ENCODE data around the gene CHEK1.

GRCh38 chr11:125624756-125625213, at the start of gene CHEK1:
- TF ChIP-seq POLR2A (IDR thresholded peaks at IDR 0.05), result no peak
- no peak for TF ChIP-seq CTCF (IDR thresholded peaks at IDR 0.05)

All from ovary (tissue), 3 donors.